Measurements from ENCODE around the gene RPTOR.
"Not testable (repeated sequence)": the region's sequence is repeated elsewhere in the genome, so short reads cannot be mapped to it uniquely, and the experiment has no call there.

The RPTOR gene

DNA sequence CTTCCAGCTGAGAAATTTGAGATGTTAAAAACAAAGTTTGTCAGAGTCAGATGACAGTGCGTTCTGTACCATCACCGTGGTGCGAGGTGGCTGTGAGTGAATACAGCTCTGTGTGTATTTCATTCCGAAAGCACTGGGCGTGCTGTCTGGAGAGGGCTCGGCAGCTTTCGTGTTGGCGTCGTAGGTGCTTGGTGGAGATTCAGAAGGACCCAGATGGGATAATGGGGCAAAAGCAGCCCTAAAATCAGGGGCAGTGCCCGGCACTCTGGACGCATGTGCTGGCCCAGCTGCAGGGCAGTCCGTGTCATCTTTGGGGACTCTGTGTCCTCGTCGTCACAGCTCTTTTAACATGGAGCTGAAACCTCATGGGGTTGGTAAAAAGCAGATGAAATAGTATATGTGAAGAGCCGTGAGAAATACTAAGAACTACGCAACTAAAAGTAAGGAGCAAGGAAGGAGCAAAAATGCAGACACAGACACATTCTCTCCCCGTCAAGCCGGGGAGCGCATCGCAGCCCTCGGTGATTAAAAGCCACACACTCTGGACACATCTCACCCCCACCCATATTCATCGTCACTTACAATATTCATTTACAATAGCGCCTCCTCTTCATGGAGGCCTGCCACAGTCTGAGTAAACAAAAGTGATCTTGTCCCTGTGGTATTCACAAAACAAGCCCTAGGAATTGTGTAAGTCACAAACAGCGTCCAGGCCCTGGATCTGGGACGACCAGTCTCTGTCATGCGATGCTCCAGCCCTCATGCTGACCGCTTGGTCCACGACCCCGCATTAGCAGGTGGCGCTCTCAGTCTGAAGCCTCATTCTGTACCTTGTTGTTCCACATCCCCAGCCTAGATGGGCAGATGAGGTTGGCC is 206.7 kb downstream of the RPTOR start:
- peak; percentile 76 for DNase-seq

- DNase-seq: peak; percentile 67
These were observed 207.4 kb downstream of the RPTOR start for GRCh38 chr17:80751946-80752581.

GRCh38 chr17:80753685-80754345 is 209.2 kb downstream of the RPTOR start:
- DNase-seq: no peak

DNA sequence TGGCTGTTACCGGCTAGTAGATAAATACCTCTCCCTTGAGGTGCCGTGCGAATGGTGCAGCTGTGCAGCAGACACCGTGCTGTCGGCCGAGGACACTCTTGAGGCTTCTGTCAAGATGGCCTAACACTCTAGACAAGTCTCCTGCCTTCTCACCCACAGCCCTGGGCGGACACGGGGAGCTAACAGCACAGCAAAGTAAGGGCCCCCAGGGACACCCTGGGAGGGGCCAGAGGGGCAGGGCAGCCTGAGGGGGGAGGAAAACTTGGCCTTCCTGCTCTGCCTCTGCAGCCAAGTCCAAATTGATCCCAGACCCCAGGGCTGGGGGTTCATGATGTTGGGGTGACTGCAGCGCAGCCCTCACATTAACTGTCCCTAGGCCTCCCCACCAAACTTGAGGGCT is 210.2 kb downstream of the RPTOR start:
- DNase-seq: no peak

DNA sequence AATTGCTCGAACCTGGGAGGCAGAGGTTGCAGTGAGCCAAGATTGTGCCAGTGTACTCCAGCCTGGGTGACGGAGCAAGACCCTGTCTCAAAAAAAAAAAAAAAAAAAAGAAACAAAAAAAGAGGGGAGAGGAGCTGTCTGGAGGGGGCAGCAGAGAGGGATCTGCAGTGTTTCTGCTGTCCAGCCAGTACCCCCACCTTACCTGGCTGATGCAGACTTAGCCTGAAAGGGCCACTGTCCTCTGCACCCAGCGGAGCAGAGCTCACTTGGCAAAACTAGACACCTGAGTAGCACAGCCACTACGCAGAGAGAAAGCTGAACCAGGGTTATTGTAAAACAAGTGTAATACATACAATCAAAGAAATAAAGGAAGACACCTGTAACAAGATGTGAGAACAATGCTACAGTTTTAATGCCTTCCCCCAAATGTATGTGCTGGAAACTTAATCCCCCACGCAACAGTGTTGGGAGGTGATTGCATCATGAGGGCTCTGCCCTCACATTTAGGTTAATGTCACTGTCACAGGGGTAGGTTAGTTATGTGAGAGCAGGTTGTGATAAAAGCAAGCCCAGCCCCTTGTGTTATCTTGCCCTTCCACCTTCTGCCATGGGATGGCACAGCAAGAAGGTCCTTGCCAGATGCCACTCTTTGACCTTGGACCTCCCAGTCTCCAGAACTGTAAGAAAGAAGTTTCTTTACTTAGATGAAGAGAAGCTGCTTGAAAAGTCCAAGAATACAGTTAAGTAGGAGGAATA is 211.2 kb downstream of the RPTOR start:
- no peak for DNase-seq

GRCh38 chr17:80758481-80759376 is 214.1 kb downstream of the RPTOR start:
- DNase-seq: peak; percentile 41

DNA sequence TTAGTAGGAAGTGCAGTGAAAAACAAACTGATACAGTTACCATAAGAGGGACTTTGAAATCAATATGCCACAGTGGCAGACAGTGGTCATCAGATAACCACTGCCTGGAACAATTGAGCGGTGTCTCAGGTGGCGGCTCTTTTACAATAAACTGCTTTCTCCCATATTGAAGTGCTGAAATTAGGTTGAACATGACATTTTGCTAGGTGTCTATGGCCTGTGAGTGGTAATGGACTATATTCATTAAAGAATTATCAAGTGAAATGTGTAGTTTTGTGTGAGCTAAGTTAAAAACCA is 214.7 kb downstream of the RPTOR start:
- DNase-seq: no peak

DNA sequence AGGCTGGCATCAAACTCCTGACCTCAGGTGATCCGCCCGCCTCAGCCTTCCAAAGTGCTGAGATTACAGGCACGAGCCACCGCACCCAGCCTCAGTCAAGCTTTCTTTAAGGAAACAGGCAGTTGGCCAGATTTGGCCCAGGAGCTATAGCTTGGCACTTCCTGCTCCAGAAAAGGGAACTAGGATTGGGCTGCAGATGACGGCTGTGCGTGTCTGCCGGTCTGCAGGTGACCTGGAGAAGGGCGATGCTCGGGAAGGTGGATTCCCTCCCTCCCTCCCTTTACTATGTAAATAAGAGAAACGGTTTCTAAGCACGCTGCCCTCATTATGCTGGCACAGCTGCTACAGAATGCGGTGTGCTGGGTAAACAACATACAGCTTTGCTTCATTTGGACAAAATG is 215.9 kb downstream of the RPTOR start:
- no peak for DNase-seq

- DNase-seq: peak; percentile 83
These were observed 216.7 kb downstream of the RPTOR start for GRCh38 chr17:80761110-80761871.

- DNase-seq: no peak
These were observed 217.4 kb downstream of the RPTOR start for GRCh38 chr17:80762076-80762475.

GRCh38 chr17:80763293-80763867 is 218.7 kb downstream of the RPTOR start:
- no peak for DNase-seq

- not testable (repeated sequence) for DNase-seq
These were observed 220.0 kb downstream of the RPTOR start for GRCh38 chr17:80764627-80765145.

GRCh38 chr17:80765241-80765961 is 220.8 kb downstream of the RPTOR start:
- peak; percentile 37 for DNase-seq

- DNase-seq: no peak
These were observed 221.7 kb downstream of the RPTOR start for GRCh38 chr17:80766290-80766855.

- no peak for DNase-seq
These were observed 223.8 kb downstream of the RPTOR start for GRCh38 chr17:80768389-80768788.

GRCh38 chr17:80768936-80769335 is 224.3 kb downstream of the RPTOR start:
- DNase-seq: no peak

GRCh38 chr17:80769516-80769915 is 224.9 kb downstream of the RPTOR start:
- DNase-seq: no peak

GRCh38 chr17:80769936-80770625 is 225.4 kb downstream of the RPTOR start:
- DNase-seq: no peak
